ENCODE results near the gene MAPK9. TPM values are rescaled to one million over a fixed set of nuclear protein-coding genes. Genes with fewer than 3 reads are reported as not detected.

MAPK9 gene
- total and polyA plus RNA-seq, 2 donors, result 14.6 to 20.3 TPM

- H3K27me3 ChIP-seq (ENCODE audit: control insufficient read depth in 2 of 2, insufficient read depth in 1 of 2, low read length in 1 of 2), result no peaks in the 10 kb centered on the region
- H3K27ac ChIP-seq (ENCODE audit: low read depth in 1 of 2, low read length in 1 of 2), result no peak overlapping the region
- WGBS, result 41% methylated on average over 13 of the region's 13 CpGs
- H3K36me3 ChIP-seq (ENCODE audit: control insufficient read depth in 2 of 2, insufficient read depth in 2 of 2, low read length in 1 of 2), result peaks cover 3 to 5% of the 10 kb centered on the region in 2 donors
- H3K4me3 ChIP-seq (ENCODE audit: low read length in 2 of 2), result peak overlapping the region; percentile 53 to 98
- H3K9me3 ChIP-seq (ENCODE audit: control insufficient read depth in 2 of 2, insufficient read depth in 1 of 2, low read length in 1 of 2), result no peaks in the 10 kb centered on the region
- no peak for DNase-seq (ENCODE audit: low read depth in 6 of 9, low spot score in 9 of 9)
- H3K4me1 ChIP-seq (ENCODE audit: control insufficient read depth in 2 of 2, insufficient read depth in 2 of 2, low read length in 2 of 2), result peaks cover 14 to 26% of the 10 kb centered on the region in 2 donors
Measured at GRCh38 chr5:180290568-180291233, 1.2 kb downstream of the MAPK9 start.

DNA sequence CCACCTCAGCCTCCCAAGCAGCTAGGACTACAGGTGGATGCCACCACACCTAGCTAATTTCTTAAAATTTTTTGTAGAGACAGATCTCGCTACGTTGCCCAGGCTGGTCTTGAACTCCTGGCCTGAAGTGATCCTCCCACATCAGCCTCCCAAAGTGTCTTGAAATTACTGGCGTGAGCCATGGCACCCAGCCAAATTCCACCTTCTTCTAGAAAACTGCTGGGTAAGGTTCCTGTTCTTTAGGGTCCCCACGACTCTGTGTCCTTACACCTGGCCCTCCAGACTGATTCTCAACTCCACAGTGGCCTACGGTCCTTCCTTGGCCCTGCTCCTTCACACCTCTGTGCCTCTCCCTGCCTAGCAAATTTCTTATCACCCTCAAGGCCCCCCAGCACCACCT is 1.9 kb downstream of the MAPK9 start:
- Histone ChIP-seq H3K9me3 (ENCODE audit: control insufficient read depth in 2 of 2, insufficient read depth in 1 of 2, low read length in 1 of 2) (no peaks in the 10 kb centered on the region), H3K4me3 (ENCODE audit: low read length in 2 of 2) (no peak overlapping the region), H3K4me1 (ENCODE audit: control insufficient read depth in 2 of 2, insufficient read depth in 2 of 2, low read length in 2 of 2) (peaks cover 14 to 26% of the 10 kb centered on the region in 2 donors), H3K27me3 (ENCODE audit: control insufficient read depth in 2 of 2, insufficient read depth in 1 of 2, low read length in 1 of 2) (no peaks in the 10 kb centered on the region), H3K36me3 (ENCODE audit: control insufficient read depth in 2 of 2, insufficient read depth in 2 of 2, low read length in 1 of 2) (peaks cover 3 to 5% of the 10 kb centered on the region in 2 donors), H3K27ac (ENCODE audit: low read depth in 1 of 2, low read length in 1 of 2) (no peak overlapping the region)
- DNase-seq (ENCODE audit: low read depth in 6 of 9, low spot score in 9 of 9), result no peak
- WGBS, result 92% methylated on average over 5 of the region's 5 CpGs

DNA sequence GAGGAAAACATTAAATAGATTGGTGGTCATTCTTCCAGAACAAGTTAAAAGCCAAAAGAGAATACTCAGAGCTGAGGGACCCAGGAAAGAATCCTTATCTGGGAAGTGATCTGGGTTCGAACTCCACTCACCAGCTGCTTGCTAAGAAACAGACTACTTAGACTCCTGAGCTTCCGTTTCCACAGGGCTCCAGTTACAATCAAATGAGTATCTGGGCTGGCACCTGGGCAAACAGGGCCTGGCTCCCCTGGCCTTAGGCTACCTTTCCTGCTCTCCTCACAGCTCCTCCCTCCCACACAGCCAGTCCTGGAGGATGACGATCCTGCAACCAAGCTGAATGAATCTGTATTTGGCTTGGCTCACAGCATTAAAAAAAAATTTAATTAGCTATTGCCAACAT is 2.5 kb downstream of the MAPK9 start:
- Histone ChIP-seq H3K27ac (ENCODE audit: low read depth in 1 of 2, low read length in 1 of 2) (no peak overlapping the region), H3K4me1 (ENCODE audit: control insufficient read depth in 2 of 2, insufficient read depth in 2 of 2, low read length in 2 of 2) (peaks cover 14 to 26% of the 10 kb centered on the region in 2 donors), H3K36me3 (ENCODE audit: control insufficient read depth in 2 of 2, insufficient read depth in 2 of 2, low read length in 1 of 2) (peaks cover 3 to 5% of the 10 kb centered on the region in 2 donors), H3K27me3 (ENCODE audit: control insufficient read depth in 2 of 2, insufficient read depth in 1 of 2, low read length in 1 of 2) (no peaks in the 10 kb centered on the region), H3K9me3 (ENCODE audit: control insufficient read depth in 2 of 2, insufficient read depth in 1 of 2, low read length in 1 of 2) (no peaks in the 10 kb centered on the region), H3K4me3 (ENCODE audit: low read length in 2 of 2) (no peak overlapping the region)
- WGBS, result 93% methylated on average over 3 of the region's 3 CpGs
- no peak for DNase-seq (ENCODE audit: low read depth in 6 of 9, low spot score in 9 of 9)

DNA sequence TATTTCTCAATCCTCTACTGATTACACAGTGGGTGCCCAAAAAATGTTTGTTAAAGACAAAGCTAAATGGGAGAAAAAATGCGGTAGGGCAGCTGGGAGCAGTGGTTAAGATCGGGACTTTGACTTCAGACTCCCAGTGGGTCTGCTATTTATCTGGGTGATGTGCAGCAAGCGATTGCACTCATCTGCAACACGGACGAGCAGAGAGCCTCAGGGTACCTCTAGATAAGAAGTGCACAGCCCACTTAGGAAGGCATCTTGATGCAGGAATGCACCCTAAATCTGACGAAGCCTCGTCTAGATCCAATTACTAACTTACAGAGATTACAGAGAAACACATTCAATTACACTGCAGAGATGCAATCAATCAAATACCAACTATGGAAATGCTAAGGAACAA is 4.0 kb downstream of the MAPK9 start:
- WGBS, result 97% methylated on average over 7 of the region's 7 CpGs
- no peak for DNase-seq (ENCODE audit: low read depth in 6 of 9, low spot score in 9 of 9)
- Histone ChIP-seq H3K4me1 (ENCODE audit: control insufficient read depth in 2 of 2, insufficient read depth in 2 of 2, low read length in 2 of 2) (peaks cover 9 to 16% of the 10 kb centered on the region in 2 donors), H3K4me3 (ENCODE audit: low read length in 2 of 2) (no peak overlapping the region), H3K9me3 (ENCODE audit: control insufficient read depth in 2 of 2, insufficient read depth in 1 of 2, low read length in 1 of 2) (no peaks in the 10 kb centered on the region), H3K36me3 (ENCODE audit: control insufficient read depth in 2 of 2, insufficient read depth in 2 of 2, low read length in 1 of 2) (peaks cover 9 to 13% of the 10 kb centered on the region in 2 donors), H3K27me3 (ENCODE audit: control insufficient read depth in 2 of 2, insufficient read depth in 1 of 2, low read length in 1 of 2) (no peaks in the 10 kb centered on the region), H3K27ac (ENCODE audit: low read depth in 1 of 2, low read length in 1 of 2) (no peak overlapping the region)

- H3K4me3 ChIP-seq (ENCODE audit: low read length in 2 of 2), result no peak overlapping the region
- H3K36me3 ChIP-seq (ENCODE audit: control insufficient read depth in 2 of 2, insufficient read depth in 2 of 2, low read length in 1 of 2), result peaks cover 14 to 17% of the 10 kb centered on the region in 2 donors
- WGBS, result over 99% methylated on average over 2 of the region's 2 CpGs
- no peak for DNase-seq (ENCODE audit: low read depth in 6 of 9, low spot score in 9 of 9)
- H3K4me1 ChIP-seq (ENCODE audit: control insufficient read depth in 2 of 2, insufficient read depth in 2 of 2, low read length in 2 of 2), result peaks cover 9 to 13% of the 10 kb centered on the region in 2 donors
- no peaks in the 10 kb centered on the region for H3K27me3 ChIP-seq (ENCODE audit: control insufficient read depth in 2 of 2, insufficient read depth in 1 of 2, low read length in 1 of 2)
- no peaks in the 10 kb centered on the region for H3K9me3 ChIP-seq (ENCODE audit: control insufficient read depth in 2 of 2, insufficient read depth in 1 of 2, low read length in 1 of 2)
- no peak overlapping the region for H3K27ac ChIP-seq (ENCODE audit: low read depth in 1 of 2, low read length in 1 of 2)
Measured at GRCh38 chr5:180287404-180287803, 4.5 kb downstream of the MAPK9 start.

DNA sequence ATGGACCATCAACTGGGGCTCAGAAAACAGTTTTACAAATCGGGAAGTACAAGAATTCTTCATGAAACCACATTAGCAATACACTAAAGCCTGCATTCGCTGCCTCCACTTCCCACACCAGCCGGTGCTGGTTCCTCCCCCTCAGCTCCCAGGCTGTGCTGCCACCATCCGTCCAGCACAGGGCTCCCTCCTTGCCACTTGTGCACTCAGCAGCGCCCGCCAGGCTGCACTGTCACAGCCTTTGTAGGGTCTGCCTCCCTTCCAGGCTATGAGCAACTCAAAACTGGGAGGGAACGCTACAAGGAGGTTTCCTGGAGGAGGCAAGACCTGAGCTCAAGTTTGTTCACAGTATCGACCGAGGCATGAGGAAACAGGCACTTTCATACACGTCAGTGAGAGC is 7.7 kb downstream of the MAPK9 start:
- WGBS, result 89% methylated on average over 10 of the region's 10 CpGs
- DNase-seq (ENCODE audit: low read depth in 6 of 9, low spot score in 9 of 9), result no peak
- peaks cover 35 to 36% of the 10 kb centered on the region in 2 donors for H3K36me3 ChIP-seq (ENCODE audit: control insufficient read depth in 2 of 2, insufficient read depth in 2 of 2, low read length in 1 of 2)
- no peaks in the 10 kb centered on the region for H3K27me3 ChIP-seq (ENCODE audit: control insufficient read depth in 2 of 2, insufficient read depth in 1 of 2, low read length in 1 of 2)
- H3K27ac ChIP-seq (ENCODE audit: low read depth in 1 of 2, low read length in 1 of 2), result no peak overlapping the region
- H3K4me1 ChIP-seq (ENCODE audit: control insufficient read depth in 2 of 2, insufficient read depth in 2 of 2, low read length in 2 of 2), result no peaks in the 10 kb centered on the region
- no peak overlapping the region for H3K4me3 ChIP-seq (ENCODE audit: low read length in 2 of 2)
- no peaks in the 10 kb centered on the region for H3K9me3 ChIP-seq (ENCODE audit: control insufficient read depth in 2 of 2, insufficient read depth in 1 of 2, low read length in 1 of 2)

DNA sequence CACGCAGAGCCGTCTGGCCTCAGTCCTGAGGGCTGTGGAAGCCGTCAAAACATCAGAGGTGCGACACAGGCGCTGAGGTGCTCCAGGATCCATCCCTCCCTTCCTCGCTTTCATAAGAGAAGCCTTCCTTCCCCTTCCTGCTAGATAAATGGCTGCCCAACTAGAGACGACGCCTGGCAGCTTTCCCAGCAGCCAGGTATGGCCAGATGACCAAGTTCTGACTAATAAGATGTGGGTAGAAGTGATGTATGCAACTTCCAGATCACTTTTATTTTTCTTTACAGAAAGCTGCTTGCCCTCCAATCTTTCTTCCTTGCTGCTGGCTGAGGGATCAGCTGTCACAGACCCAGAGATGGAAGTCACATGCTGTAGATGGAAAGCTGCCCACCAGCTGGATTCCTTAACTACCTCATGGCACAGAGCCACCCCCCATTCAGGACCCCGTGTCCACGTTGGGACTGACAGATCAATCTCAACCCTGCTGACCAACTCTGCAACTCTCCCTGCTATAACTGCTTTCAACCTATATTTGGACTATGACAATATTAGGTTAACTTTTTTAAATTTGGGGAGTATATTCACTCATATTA is 8.8 kb downstream of the MAPK9 start:
- Histone ChIP-seq H3K4me3 (ENCODE audit: low read length in 2 of 2) (no peak overlapping the region), H3K36me3 (ENCODE audit: control insufficient read depth in 2 of 2, insufficient read depth in 2 of 2, low read length in 1 of 2) (peaks cover 36 to 39% of the 10 kb centered on the region in 2 donors), H3K27me3 (ENCODE audit: control insufficient read depth in 2 of 2, insufficient read depth in 1 of 2, low read length in 1 of 2) (no peaks in the 10 kb centered on the region), H3K4me1 (ENCODE audit: control insufficient read depth in 2 of 2, insufficient read depth in 2 of 2, low read length in 2 of 2) (no peaks in the 10 kb centered on the region), H3K27ac (ENCODE audit: low read depth in 1 of 2, low read length in 1 of 2) (no peak overlapping the region), H3K9me3 (ENCODE audit: control insufficient read depth in 2 of 2, insufficient read depth in 1 of 2, low read length in 1 of 2) (no peaks in the 10 kb centered on the region)
- DNase-seq (ENCODE audit: low read depth in 6 of 9, low spot score in 9 of 9), result no peak
- WGBS, result 94% methylated on average over 10 of the region's 10 CpGs

- Histone ChIP-seq H3K27ac (ENCODE audit: low read depth in 1 of 2, low read length in 1 of 2) (no peak overlapping the region), H3K36me3 (ENCODE audit: control insufficient read depth in 2 of 2, insufficient read depth in 2 of 2, low read length in 1 of 2) (peaks cover 41 to 43% of the 10 kb centered on the region in 2 donors), H3K4me1 (ENCODE audit: control insufficient read depth in 2 of 2, insufficient read depth in 2 of 2, low read length in 2 of 2) (no peaks in the 10 kb centered on the region), H3K4me3 (ENCODE audit: low read length in 2 of 2) (no peak overlapping the region), H3K9me3 (ENCODE audit: control insufficient read depth in 2 of 2, insufficient read depth in 1 of 2, low read length in 1 of 2) (peaks cover 0 to under 1% of the 10 kb centered on the region in 2 donors), H3K27me3 (ENCODE audit: control insufficient read depth in 2 of 2, insufficient read depth in 1 of 2, low read length in 1 of 2) (no peaks in the 10 kb centered on the region)
- DNase-seq (ENCODE audit: low read depth in 6 of 9, low spot score in 9 of 9), result no peak
- WGBS, result 99% methylated on average over 9 of the region's 9 CpGs
Measured at GRCh38 chr5:180282281-180282680, 9.6 kb downstream of the MAPK9 start.

DNA sequence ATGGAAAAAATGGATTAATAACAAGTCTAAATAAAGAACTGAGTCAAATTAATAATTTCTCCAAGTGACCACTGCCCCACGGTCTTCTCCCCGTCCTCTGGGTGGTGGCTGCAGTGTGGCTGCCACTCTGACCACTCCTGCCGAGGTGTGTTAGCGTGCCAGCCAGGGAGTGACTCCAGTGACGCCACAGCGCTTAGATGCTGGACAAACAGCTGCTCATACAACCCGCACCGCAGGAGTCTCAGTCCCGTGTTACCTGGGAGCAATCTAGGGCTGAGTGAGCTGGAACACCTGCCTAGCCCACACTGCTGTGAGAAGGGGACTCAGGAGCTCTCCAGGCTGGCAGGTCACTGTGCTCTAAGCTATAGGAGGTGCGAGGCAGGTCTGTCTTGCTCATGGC is 10.2 kb downstream of the MAPK9 start:
- Histone ChIP-seq H3K9me3 (ENCODE audit: control insufficient read depth in 2 of 2, insufficient read depth in 1 of 2, low read length in 1 of 2) (peaks cover 0 to 2% of the 10 kb centered on the region in 2 donors), H3K4me1 (ENCODE audit: control insufficient read depth in 2 of 2, insufficient read depth in 2 of 2, low read length in 2 of 2) (no peaks in the 10 kb centered on the region), H3K36me3 (ENCODE audit: control insufficient read depth in 2 of 2, insufficient read depth in 2 of 2, low read length in 1 of 2) (peaks cover 46 to 47% of the 10 kb centered on the region in 2 donors), H3K27me3 (ENCODE audit: control insufficient read depth in 2 of 2, insufficient read depth in 1 of 2, low read length in 1 of 2) (no peaks in the 10 kb centered on the region), H3K27ac (ENCODE audit: low read depth in 1 of 2, low read length in 1 of 2) (no peak overlapping the region), H3K4me3 (ENCODE audit: low read length in 2 of 2) (no peak overlapping the region)
- WGBS, result 99% methylated on average over 10 of the region's 10 CpGs
- DNase-seq (ENCODE audit: low read depth in 6 of 9, low spot score in 9 of 9), result no peak

Data from thymus (tissue), 11 donors.